ENCODE results near the gene LIN7C. TPM values are rescaled to one million over a fixed set of nuclear protein-coding genes. Genes with fewer than 3 reads are reported as not detected.

LIN7C gene
- total RNA-seq, 1 experiment from 2014 or later = 26.6 TPM

DNA sequence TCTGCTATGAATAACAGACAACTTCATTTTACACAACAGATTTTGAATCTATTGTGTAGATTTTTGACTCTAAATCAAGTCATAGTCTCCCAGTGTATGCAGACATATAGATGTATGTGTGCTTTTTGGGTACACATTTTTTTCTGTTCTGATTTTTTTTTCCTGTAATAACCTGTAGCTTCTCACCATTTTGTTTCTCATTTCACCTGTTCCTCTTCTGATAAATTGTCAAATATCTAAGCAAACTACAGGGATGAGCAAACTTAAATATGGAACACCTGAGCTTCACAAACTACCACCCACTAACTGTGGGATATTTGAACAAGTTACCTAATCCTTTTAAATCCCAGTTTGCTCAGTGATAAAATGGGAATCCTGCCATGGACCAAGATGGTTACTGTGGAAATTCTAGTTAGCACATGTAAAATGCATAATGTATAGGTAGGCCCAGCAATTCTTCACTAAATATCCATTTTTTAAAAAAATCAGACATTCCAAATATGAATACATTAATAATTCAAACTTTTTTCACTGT, 49.7 kb downstream of the LIN7C start:
- H3K79me2 ChIP-seq (ENCODE audit: low read length) = peaks cover 81% of the 10 kb centered on the region
- intact Hi-C loops (cut with micrococcal nuclease) = loop anchor here (1.0 kb wide), 1 partner anchor 7 kb away; no protein-coding TSS in a partner anchor
- H3F3A ChIP-seq (ENCODE audit: low read length, unreplicated experiment) = peaks cover 6% of the 10 kb centered on the region
- H3K27ac ChIP-seq (ENCODE audit: low read length) = peak overlapping the region; percentile 69
- peak overlapping the region; percentile 79 for H3K4me2 ChIP-seq (ENCODE audit: low read length)
- no TSS peak for BruUV-seq (replicated peaks)
- H3K9me2 ChIP-seq (replicated peaks; ENCODE audit: low read length) = no peaks in the 10 kb centered on the region
- H2AFZ ChIP-seq (ENCODE audit: low read length) = no peak overlapping the region
- H4K20me1 ChIP-seq (ENCODE audit: low read length) = no peaks in the 10 kb centered on the region
- 0 out of 2 replicates have a peak overlapping the region, but pooled peaks have one; percentile 1 for H3K9ac ChIP-seq (ENCODE audit: low read length)
- CTCF ChIA-PET = no interaction called here
- no peaks in the 10 kb centered on the region for H3K36me3 ChIP-seq (ENCODE audit: low read depth, low read length)
- no peaks in the 10 kb centered on the region for H3K9me3 ChIP-seq (ENCODE audit: low read length)
- ATAC-seq = peak; percentile 31
- H3K4me3 ChIP-seq (ENCODE audit: low read length) = peak overlapping the region; percentile 37; the same call in 1 of the 2 replicates
- POLR2A ChIA-PET (ENCODE audit: unreplicated experiment) = interaction anchor here (0.6 to 0.7 kb wide), 4 partner anchors 12 to 50 kb away, joined by 3 to 9 read pairs (median 4); no protein-coding TSS in a partner anchor
- peak; percentile 48 for DNase-seq
- TF ChIP-seq, protein P1, sequence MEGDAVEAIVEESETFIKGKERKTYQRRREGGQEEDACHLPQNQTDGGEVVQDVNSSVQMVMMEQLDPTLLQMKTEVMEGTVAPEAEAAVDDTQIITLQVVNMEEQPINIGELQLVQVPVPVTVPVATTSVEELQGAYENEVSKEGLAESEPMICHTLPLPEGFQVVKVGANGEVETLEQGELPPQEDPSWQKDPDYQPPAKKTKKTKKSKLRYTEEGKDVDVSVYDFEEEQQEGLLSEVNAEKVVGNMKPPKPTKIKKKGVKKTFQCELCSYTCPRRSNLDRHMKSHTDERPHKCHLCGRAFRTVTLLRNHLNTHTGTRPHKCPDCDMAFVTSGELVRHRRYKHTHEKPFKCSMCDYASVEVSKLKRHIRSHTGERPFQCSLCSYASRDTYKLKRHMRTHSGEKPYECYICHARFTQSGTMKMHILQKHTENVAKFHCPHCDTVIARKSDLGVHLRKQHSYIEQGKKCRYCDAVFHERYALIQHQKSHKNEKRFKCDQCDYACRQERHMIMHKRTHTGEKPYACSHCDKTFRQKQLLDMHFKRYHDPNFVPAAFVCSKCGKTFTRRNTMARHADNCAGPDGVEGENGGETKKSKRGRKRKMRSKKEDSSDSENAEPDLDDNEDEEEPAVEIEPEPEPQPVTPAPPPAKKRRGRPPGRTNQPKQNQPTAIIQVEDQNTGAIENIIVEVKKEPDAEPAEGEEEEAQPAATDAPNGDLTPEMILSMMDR (conservative IDR thresholded peaks at IDR 0.05; ENCODE audit: low read depth, low read length) = no peak
- TF ChIP-seq EZH2 (IDR thresholded peaks at IDR 0.05; ENCODE audit: low read length, unreplicated experiment) (no peak), EZH2phosphoT487 (IDR thresholded peaks at IDR 0.05; ENCODE audit: borderline replicate concordance, low read length) (no peak)
- H3K4me1 ChIP-seq (ENCODE audit: insufficient read depth, low read length) = peaks cover 40% of the 10 kb centered on the region
- H3K27me3 ChIP-seq (ENCODE audit: low read length) = no peaks in the 10 kb centered on the region

- no peaks in the 10 kb centered on the region for H3K36me3 ChIP-seq (ENCODE audit: low read depth, low read length)
- peaks cover 6% of the 10 kb centered on the region for H3F3A ChIP-seq (ENCODE audit: low read length, unreplicated experiment)
- intact Hi-C loops (cut with micrococcal nuclease) = loop anchor here (1.0 kb wide), 1 partner anchor 8 kb away; no protein-coding TSS in a partner anchor
- BruUV-seq (replicated peaks) = no TSS peak
- peak; percentile 75 for DNase-seq
- no peaks in the 10 kb centered on the region for H4K20me1 ChIP-seq (ENCODE audit: low read length)
- ChIA-PET CTCF (no interaction called here), POLR2A (ENCODE audit: unreplicated experiment) (interaction anchor here (0.6 to 0.7 kb wide), 4 partner anchors 8 to 49 kb away, joined by 3 to 9 read pairs (median 4); no protein-coding TSS in a partner anchor)
- peak overlapping the region; percentile 37; the same call in 1 of the 2 replicates for H3K4me3 ChIP-seq (ENCODE audit: low read length)
- H3K4me2 ChIP-seq (ENCODE audit: low read length) = peak overlapping the region; percentile 79
- no peaks in the 10 kb centered on the region for H3K9me2 ChIP-seq (replicated peaks; ENCODE audit: low read length)
- H3K27ac ChIP-seq (ENCODE audit: low read length) = peak overlapping the region; percentile 69
- 0 out of 2 replicates have a peak overlapping the region, but pooled peaks have one; percentile 1 for H3K9ac ChIP-seq (ENCODE audit: low read length)
- no peaks in the 10 kb centered on the region for H3K27me3 ChIP-seq (ENCODE audit: low read length)
- peaks cover 46% of the 10 kb centered on the region for H3K4me1 ChIP-seq (ENCODE audit: insufficient read depth, low read length)
- ATAC-seq = peak; percentile 72
- H3K79me2 ChIP-seq (ENCODE audit: low read length) = peaks cover 80% of the 10 kb centered on the region
- no peak overlapping the region for H2AFZ ChIP-seq (ENCODE audit: low read length)
- no peaks in the 10 kb centered on the region for H3K9me3 ChIP-seq (ENCODE audit: low read length)
- TF ChIP-seq EZH2phosphoT487 (IDR thresholded peaks at IDR 0.05; ENCODE audit: borderline replicate concordance, low read length) = no peak
- TF ChIP-seq, protein P1 (conservative IDR thresholded peaks at IDR 0.05; ENCODE audit: low read depth, low read length) = no peak
- TF ChIP-seq EZH2 (IDR thresholded peaks at IDR 0.05; ENCODE audit: low read length, unreplicated experiment) = no peak
Measured at GRCh38 chr11:27456140-27456794, 50.3 kb downstream of the LIN7C start.
